Peyer's patch (tissue), 4 donors: ENCODE data around the gene NEIL3.

Source experiments
- POLR2A ChIP-seq, 2 donors: fragments of 450-650 bp; IDR thresholded peaks; one replicate each; pipeline ENCODE4 v1.5.1; 2017; ENCODE audit warnings: antibody characterized with exemption in 2 of 2, mild to moderate bottlenecking in 2 of 2, moderate library complexity in 2 of 2
- TF ChIP-seq, protein P1 (sequence below), 6 experiments: fragments of 450-650 bp in 4 of 6; fragments of 200-600 bp in 2 of 6; sonication (generic) in 1 of 6; IDR thresholded peaks; one replicate each; pipeline ENCODE4 v1.5.1; 2017 to 2019; ENCODE audit warnings: antibody characterized with exemption in 6 of 6, mild to moderate bottlenecking in 3 of 6, moderate library complexity in 1 of 6

DNA sequence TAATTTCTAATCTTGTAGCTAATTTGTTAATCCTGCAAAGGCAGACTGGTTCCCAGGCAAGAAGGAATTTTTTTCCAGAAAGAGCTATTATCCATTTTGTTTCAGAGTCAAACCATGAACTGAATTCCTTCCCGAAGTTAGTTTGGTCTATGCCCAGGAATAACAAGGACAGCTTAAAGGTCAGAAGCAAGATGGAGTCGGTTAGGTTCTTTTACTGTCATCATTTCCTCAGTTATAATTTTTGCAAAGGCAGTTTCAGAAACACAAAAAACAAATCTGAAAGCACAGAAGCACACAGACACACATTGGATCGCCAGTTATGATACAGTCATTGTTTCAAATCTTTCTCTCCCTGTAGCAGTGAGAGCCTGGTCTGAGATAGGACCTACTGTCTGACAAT, 94.7 kb downstream of the NEIL3 start:
- TF ChIP-seq, protein P1, sequence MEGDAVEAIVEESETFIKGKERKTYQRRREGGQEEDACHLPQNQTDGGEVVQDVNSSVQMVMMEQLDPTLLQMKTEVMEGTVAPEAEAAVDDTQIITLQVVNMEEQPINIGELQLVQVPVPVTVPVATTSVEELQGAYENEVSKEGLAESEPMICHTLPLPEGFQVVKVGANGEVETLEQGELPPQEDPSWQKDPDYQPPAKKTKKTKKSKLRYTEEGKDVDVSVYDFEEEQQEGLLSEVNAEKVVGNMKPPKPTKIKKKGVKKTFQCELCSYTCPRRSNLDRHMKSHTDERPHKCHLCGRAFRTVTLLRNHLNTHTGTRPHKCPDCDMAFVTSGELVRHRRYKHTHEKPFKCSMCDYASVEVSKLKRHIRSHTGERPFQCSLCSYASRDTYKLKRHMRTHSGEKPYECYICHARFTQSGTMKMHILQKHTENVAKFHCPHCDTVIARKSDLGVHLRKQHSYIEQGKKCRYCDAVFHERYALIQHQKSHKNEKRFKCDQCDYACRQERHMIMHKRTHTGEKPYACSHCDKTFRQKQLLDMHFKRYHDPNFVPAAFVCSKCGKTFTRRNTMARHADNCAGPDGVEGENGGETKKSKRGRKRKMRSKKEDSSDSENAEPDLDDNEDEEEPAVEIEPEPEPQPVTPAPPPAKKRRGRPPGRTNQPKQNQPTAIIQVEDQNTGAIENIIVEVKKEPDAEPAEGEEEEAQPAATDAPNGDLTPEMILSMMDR (IDR thresholded peaks at IDR 0.05), result no peak
- no peak for TF ChIP-seq POLR2A (IDR thresholded peaks at IDR 0.05)
